Measurements from ENCODE around the gene OPN1MW3. TPM values are rescaled to one million over a fixed set of nuclear protein-coding genes. Genes with fewer than 3 reads are reported as not detected.
A peak's percentile ranks its signal among the peaks of the same experiment; 100 is the strongest.

OPN1MW3 gene
- total and polyA plus RNA-seq, 8 donors: not detected

- Histone ChIP-seq H3K27ac (no peak overlapping the region), H3K4me1 (peaks cover 0 to 6% (median 0%) of the 10 kb centered on the region in 4 donors), H3K27me3 (no peaks in the 10 kb centered on the region), H3K4me3 (no peak overlapping the region), H3K36me3 (no peaks in the 10 kb centered on the region), H3K9me3 (no peaks in the 10 kb centered on the region)
- intact Hi-C loops (cut with DNase I; ENCODE audit: low total_unique reads): no loop called here
- 60 to 86% (median 70%) methylated on average over 5 of the region's 5 CpGs for WGBS, 5 donors
- TF ChIP-seq CTCF (IDR thresholded peaks at IDR 0.05) (no peak), POLR2AphosphoS5 (IDR thresholded peaks at IDR 0.05) (no peak), POLR2A (IDR thresholded peaks at IDR 0.05) (no peak), EP300 (IDR thresholded peaks at IDR 0.05) (no peak)
- DNase-seq: no peak
These were observed 55.8 kb downstream of the OPN1MW3 start for GRCh38 chrX:154313147-154313546.

- no peak for DNase-seq
- no peaks in the 10 kb centered on the region for H3K36me3 ChIP-seq
- WGBS, 5 donors: 82 to 94% (median 87%) methylated on average over 3 of the region's 3 CpGs
- H3K4me3 ChIP-seq: no peak overlapping the region
- no peak overlapping the region for H3K27ac ChIP-seq
- no peak for TF ChIP-seq POLR2AphosphoS5 (IDR thresholded peaks at IDR 0.05)
- peaks cover 0 to 9% (median 0%) of the 10 kb centered on the region in 3 donors for H3K27me3 ChIP-seq
- intact Hi-C loops (cut with DNase I; ENCODE audit: low total_unique reads): no loop called here
- H3K4me1 ChIP-seq: no peaks in the 10 kb centered on the region
- no peaks in the 10 kb centered on the region for H3K9me3 ChIP-seq
These were observed 58.0 kb downstream of the OPN1MW3 start for GRCh38 chrX:154315416-154315815.

DNA sequence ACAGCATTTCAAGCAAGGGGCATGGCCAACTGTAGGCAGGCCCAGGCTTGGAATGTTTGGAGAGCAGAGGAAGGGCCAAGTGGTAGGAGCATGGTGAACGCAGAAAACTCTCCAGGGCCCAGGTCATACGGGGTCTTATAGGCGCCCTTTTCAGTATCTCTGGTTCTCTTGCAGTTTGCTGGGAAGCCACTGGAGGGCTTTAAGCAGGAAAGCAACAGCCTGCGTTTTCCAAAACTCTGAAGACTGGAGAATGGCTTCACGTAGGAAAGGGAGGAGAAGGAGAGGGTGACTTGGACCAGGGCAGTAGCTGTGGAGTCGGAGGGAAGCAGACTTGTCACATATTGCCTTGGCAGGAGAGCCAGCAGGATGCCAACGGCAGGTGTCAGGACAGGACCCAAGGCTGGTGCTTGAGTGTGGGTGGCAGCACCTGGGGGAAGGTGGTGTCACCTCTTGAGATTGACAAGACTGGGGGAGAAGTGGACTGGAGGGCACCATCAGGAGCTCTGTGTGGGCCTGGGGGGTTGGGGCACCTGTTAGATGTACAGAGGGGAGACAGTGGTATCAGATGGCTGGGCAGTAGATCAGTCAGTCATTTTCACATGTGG, 60.1 kb downstream of the OPN1MW3 start:
- H3K4me3 ChIP-seq: no peak overlapping the region
- no peaks in the 10 kb centered on the region for H3K36me3 ChIP-seq
- intact Hi-C loops (cut with DNase I; ENCODE audit: low total_unique reads): no loop called here
- H3K27ac ChIP-seq: no peak overlapping the region
- 15 to 31% (median 17%) methylated on average over 7 of the region's 7 CpGs for WGBS, 5 donors
- peak in 1 of 2 donors; percentile 41 for DNase-seq
- TF ChIP-seq EP300 (IDR thresholded peaks at IDR 0.05) (no peak), CTCF (IDR thresholded peaks at IDR 0.05) (peak in 2 of 7 experiments; percentile 25 to 44)
- H3K9me3 ChIP-seq: no peaks in the 10 kb centered on the region
- peaks cover 0 to 13% (median 0%) of the 10 kb centered on the region in 3 donors for H3K27me3 ChIP-seq
- H3K4me1 ChIP-seq: no peaks in the 10 kb centered on the region

DNA sequence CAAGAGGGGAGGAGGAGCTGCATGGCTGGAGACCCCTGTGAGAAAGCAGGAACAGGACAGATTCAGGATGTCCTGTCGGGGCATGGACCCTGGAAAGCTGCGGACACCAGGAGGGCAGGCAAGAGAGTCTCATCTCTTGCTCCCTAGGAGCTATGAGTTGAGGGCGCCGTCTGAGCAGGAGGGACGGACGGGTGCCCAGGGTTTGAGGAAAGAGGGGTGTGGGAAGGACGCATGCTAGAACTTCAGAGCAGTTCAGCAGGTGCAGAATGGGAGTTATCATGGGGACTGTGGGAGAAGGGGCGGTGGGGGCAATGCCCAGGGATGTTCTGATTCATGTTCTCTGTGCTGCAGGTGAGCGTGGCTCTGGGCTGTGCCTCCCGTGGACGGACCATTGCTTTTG, 63.0 kb downstream of the OPN1MW3 start:
- Histone ChIP-seq H3K4me3 (no peak overlapping the region), H3K9me3 (no peaks in the 10 kb centered on the region), H3K27ac (no peak overlapping the region), H3K27me3 (peaks cover 0 to 13% (median 0%) of the 10 kb centered on the region in 3 donors), H3K4me1 (no peaks in the 10 kb centered on the region), H3K36me3 (no peaks in the 10 kb centered on the region)
- TF ChIP-seq EP300 (IDR thresholded peaks at IDR 0.05): no peak
- no peak for TF ChIP-seq POLR2A (IDR thresholded peaks at IDR 0.05)
- no peak for TF ChIP-seq CTCF (IDR thresholded peaks at IDR 0.05)
- no peak for TF ChIP-seq POLR2AphosphoS5 (IDR thresholded peaks at IDR 0.05)
- intact Hi-C loops (cut with DNase I; ENCODE audit: low total_unique reads): no loop called here
- DNase-seq: no peak
- WGBS, 5 donors: 81 to 90% (median 86%) methylated on average over 11 of the region's 11 CpGs

Other genes with a start within 250 kb of the OPN1MW3 start
- 100 to 1,000 TPM in 2 of 5 donors, 10 to 100 TPM in 3; 25.5 to 211 (median 75.2) TPM for gene IRAK1, start 237.7 kb upstream of the OPN1MW3 start, total RNA-seq
- 10 to 100 TPM; 52.1 to 73.9 (median 59.1) TPM for gene IRAK1, start 237.7 kb upstream of the OPN1MW3 start, polyA plus RNA-seq
- 10 to 100 TPM; 14.5 to 47.9 (median 23.5) TPM for gene MECP2, start 159.9 kb upstream of the OPN1MW3 start, total RNA-seq
- 10 to 100 TPM; 10.7 to 14.7 (median 11.0) TPM for gene MECP2, start 159.9 kb upstream of the OPN1MW3 start, polyA plus RNA-seq
- gene OPN1LW, start 113.3 kb upstream of the OPN1MW3 start, total RNA-seq: not detected
- gene OPN1LW, start 113.3 kb upstream of the OPN1MW3 start, polyA plus RNA-seq: not detected
- gene OPN1MW, start 75.0 kb upstream of the OPN1MW3 start, total RNA-seq: not detected
- not detected for gene OPN1MW, start 75.0 kb upstream of the OPN1MW3 start, polyA plus RNA-seq
- gene OPN1MW2, start 37.8 kb upstream of the OPN1MW3 start, total RNA-seq: not detected
- gene OPN1MW2, start 37.8 kb upstream of the OPN1MW3 start, polyA plus RNA-seq: not detected
- not detected for gene TEX28, start 37.5 kb downstream of the OPN1MW3 start, total RNA-seq
- not detected for gene TEX28, start 37.5 kb downstream of the OPN1MW3 start, polyA plus RNA-seq
- gene TKTL1, start 38.2 kb downstream of the OPN1MW3 start, total RNA-seq: not detected
- gene TKTL1, start 38.2 kb downstream of the OPN1MW3 start, polyA plus RNA-seq: not detected
- 1,000 to 10,000 TPM in 4 of 5 donors, 100 to 1,000 TPM in 1; 638 to 3,511 (median 2,572) TPM for gene FLNA, start 117.1 kb downstream of the OPN1MW3 start, total RNA-seq
- 1,000 to 10,000 TPM in 1 of 3 donors, 100 to 1,000 TPM in 1, 10 to 100 TPM in 1; 89.2 to 1,461 (median 171) TPM for gene FLNA, start 117.1 kb downstream of the OPN1MW3 start, polyA plus RNA-seq
- 100 to 1,000 TPM in 1 of 5 donors, 10 to 100 TPM in 4; 24.2 to 117 (median 38.5) TPM for gene EMD, start 121.7 kb downstream of the OPN1MW3 start, total RNA-seq
- gene EMD, start 121.7 kb downstream of the OPN1MW3 start, polyA plus RNA-seq: 100 to 1,000 TPM in 1 of 3 donors, 10 to 100 TPM in 2; 62.9 to 135 (median 97.8) TPM
- 1,000 to 10,000 TPM in 4 of 5 donors, 100 to 1,000 TPM in 1; 783 to 3,421 (median 2,020) TPM for gene RPL10, start 140.8 kb downstream of the OPN1MW3 start, total RNA-seq
- 1,000 to 10,000 TPM; 5,802 to 8,616 (median 6,179) TPM for gene RPL10, start 140.8 kb downstream of the OPN1MW3 start, polyA plus RNA-seq
- gene DNASE1L1, start 151.7 kb downstream of the OPN1MW3 start, total RNA-seq: 10 to 100 TPM; 12.5 to 48.7 (median 26.3) TPM
- 10 to 100 TPM; 15.9 to 18.2 (median 16.0) TPM for gene DNASE1L1, start 151.7 kb downstream of the OPN1MW3 start, polyA plus RNA-seq
- 100 to 1,000 TPM in 2 of 5 donors, 10 to 100 TPM in 3; 12.7 to 202 (median 84.6) TPM for gene TAFAZZIN, start 154.0 kb downstream of the OPN1MW3 start, total RNA-seq
- gene TAFAZZIN, start 154.0 kb downstream of the OPN1MW3 start, polyA plus RNA-seq: 10 to 100 TPM; 19.4 to 59.9 (median 21.8) TPM
- gene ATP6AP1, start 171.1 kb downstream of the OPN1MW3 start, total RNA-seq: 10 to 100 TPM; 13.4 to 69.3 (median 26.6) TPM
- gene ATP6AP1, start 171.1 kb downstream of the OPN1MW3 start, polyA plus RNA-seq: 10 to 100 TPM; 16.8 to 49.6 (median 34.9) TPM
- 100 to 1,000 TPM in 2 of 5 donors, 10 to 100 TPM in 3; 46.4 to 178 (median 93.3) TPM for gene GDI1, start 179.6 kb downstream of the OPN1MW3 start, total RNA-seq
- 10 to 100 TPM; 45.7 to 61.8 (median 59.1) TPM for gene GDI1, start 179.6 kb downstream of the OPN1MW3 start, polyA plus RNA-seq
- gene FAM50A, start 186.6 kb downstream of the OPN1MW3 start, total RNA-seq: 10 to 100 TPM; 16.7 to 79.4 (median 55.4) TPM
- gene FAM50A, start 186.6 kb downstream of the OPN1MW3 start, polyA plus RNA-seq: 100 to 1,000 TPM in 2 of 3 donors, 10 to 100 TPM in 1; 82.2 to 162 (median 157) TPM
- gene PLXNA3, start 200.7 kb downstream of the OPN1MW3 start, total RNA-seq: 100 to 1,000 TPM in 2 of 5 donors, 10 to 100 TPM in 2, 1 to 10 TPM in 1; 9.9 to 296 (median 35.5) TPM
- 1 to 10 TPM; 2.3 to 7.6 (median 6.0) TPM for gene PLXNA3, start 200.7 kb downstream of the OPN1MW3 start, polyA plus RNA-seq
- 1 to 10 TPM in 4 of 5 donors, not detected in 1; 2.7 to 8.4 (median 5.0) TPM for gene LAGE3, start 221.7 kb downstream of the OPN1MW3 start, total RNA-seq
- gene LAGE3, start 221.7 kb downstream of the OPN1MW3 start, polyA plus RNA-seq: 10 to 100 TPM; 18.2 to 29.0 (median 22.6) TPM
- 10 to 100 TPM in 4 of 5 donors, 1 to 10 TPM in 1; 8.0 to 50.1 (median 19.8) TPM for gene UBL4A, start 229.0 kb downstream of the OPN1MW3 start, total RNA-seq
- gene UBL4A, start 229.0 kb downstream of the OPN1MW3 start, polyA plus RNA-seq: 10 to 100 TPM; 22.5 to 34.4 (median 32.1) TPM
- 100 to 1,000 TPM in 1 of 5 donors, 10 to 100 TPM in 2, 1 to 10 TPM in 2; 4.9 to 175 (median 13.2) TPM for gene SLC10A3, start 233.0 kb downstream of the OPN1MW3 start, total RNA-seq
- 10 to 100 TPM in 2 of 3 donors, 1 to 10 TPM in 1; 9.5 to 16.7 (median 12.5) TPM for gene SLC10A3, start 233.0 kb downstream of the OPN1MW3 start, polyA plus RNA-seq

All from stomach (tissue), 9 donors.